Measurements from ENCODE around the gene SMIM13. TPM values are rescaled to one million over a fixed set of nuclear protein-coding genes. Genes with fewer than 3 reads are reported as not detected.

Gene SMIM13
- total RNA-seq, 2 experiments from 2014 or later: 3.0 to 4.6 TPM

DNA sequence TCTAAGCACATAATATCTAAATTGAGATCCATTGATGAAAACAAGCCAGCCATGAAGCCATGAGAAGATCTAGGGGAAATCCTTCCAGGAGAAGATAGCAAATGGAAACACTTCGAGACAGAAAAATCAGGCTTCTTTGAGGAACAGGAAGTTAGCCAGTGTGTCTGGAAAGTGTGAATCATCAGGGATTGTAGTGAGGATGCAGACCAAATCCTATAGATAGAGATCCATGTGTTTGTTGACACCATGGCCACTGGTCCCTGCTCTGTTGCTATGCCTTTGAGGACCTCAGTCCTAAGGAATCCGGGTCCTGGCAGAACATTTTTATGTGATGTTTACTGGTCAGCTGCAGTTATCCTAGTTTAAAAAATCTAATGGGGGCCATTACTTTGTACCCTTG is 42.9 kb upstream of the SMIM13 start:
- no peaks in the 10 kb centered on the region for H3K36me3 ChIP-seq (ENCODE audit: insufficient read depth, low read length)
- H3K27ac ChIP-seq (ENCODE audit: low read depth in 1 of 2, low read length in 2 of 2): no peak overlapping the region
- ChIA-PET POLR2A (no interaction called here), CTCF (no interaction called here)
- intact Hi-C loops (cut with DNase I, micrococcal nuclease): no loop called here
- H3K9me3 ChIP-seq (ENCODE audit: control insufficient read depth in 1 of 2, insufficient read depth in 1 of 2, low read length in 2 of 2): no peaks in the 10 kb centered on the region
- Mint-ChIP-seq H3K36me3 (ENCODE audit: low read depth) (no peaks in the 10 kb centered on the region), H3K27ac (no peak overlapping the region), H3K27me3 (peaks cover 76% of the 10 kb centered on the region), H3K9me3 (no peaks in the 10 kb centered on the region), H3K4me1 (ENCODE audit: low read depth) (no peaks in the 10 kb centered on the region), H3K4me3 (no peak overlapping the region)
- no peak for ATAC-seq (ENCODE audit: poor library complexity)
- DNase-seq: no peak
- no peak overlapping the region for H3K4me3 ChIP-seq (ENCODE audit: low read length)
- H3K27me3 ChIP-seq (ENCODE audit: control insufficient read depth in 1 of 2, insufficient read depth in 2 of 2, low read length in 2 of 2): peaks cover 12 to 31% of the 10 kb centered on the region in 2 experiments
- H3K4me1 ChIP-seq (ENCODE audit: insufficient read depth, low read length): no peaks in the 10 kb centered on the region
- TF ChIP-seq, protein P1, sequence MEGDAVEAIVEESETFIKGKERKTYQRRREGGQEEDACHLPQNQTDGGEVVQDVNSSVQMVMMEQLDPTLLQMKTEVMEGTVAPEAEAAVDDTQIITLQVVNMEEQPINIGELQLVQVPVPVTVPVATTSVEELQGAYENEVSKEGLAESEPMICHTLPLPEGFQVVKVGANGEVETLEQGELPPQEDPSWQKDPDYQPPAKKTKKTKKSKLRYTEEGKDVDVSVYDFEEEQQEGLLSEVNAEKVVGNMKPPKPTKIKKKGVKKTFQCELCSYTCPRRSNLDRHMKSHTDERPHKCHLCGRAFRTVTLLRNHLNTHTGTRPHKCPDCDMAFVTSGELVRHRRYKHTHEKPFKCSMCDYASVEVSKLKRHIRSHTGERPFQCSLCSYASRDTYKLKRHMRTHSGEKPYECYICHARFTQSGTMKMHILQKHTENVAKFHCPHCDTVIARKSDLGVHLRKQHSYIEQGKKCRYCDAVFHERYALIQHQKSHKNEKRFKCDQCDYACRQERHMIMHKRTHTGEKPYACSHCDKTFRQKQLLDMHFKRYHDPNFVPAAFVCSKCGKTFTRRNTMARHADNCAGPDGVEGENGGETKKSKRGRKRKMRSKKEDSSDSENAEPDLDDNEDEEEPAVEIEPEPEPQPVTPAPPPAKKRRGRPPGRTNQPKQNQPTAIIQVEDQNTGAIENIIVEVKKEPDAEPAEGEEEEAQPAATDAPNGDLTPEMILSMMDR (IDR thresholded peaks at IDR 0.05): no peak

DNA sequence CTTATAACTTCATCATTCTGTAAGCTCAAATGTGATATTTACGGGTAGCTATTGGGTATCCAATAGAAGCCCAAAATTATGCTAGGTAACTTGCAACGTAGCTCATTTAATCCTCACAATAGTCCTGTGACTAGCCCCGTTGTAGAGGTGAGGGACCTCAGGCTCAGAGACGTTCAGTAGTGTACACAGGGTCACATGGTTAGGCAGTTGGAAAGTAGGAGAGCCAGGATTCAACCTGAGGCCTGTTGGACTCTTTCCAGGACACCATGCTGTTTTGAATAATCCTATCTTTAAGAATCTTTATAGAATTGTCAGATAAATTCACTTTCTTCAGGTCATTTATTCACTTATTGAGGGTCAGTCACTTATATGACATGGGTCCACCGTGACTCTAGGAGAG is 40.3 kb upstream of the SMIM13 start:
- Histone ChIP-seq H3K4me1 (ENCODE audit: insufficient read depth, low read length) (no peaks in the 10 kb centered on the region), H3K27me3 (ENCODE audit: control insufficient read depth in 1 of 2, insufficient read depth in 2 of 2, low read length in 2 of 2) (peaks cover 4 to 14% of the 10 kb centered on the region in 2 experiments), H3K36me3 (ENCODE audit: insufficient read depth, low read length) (no peaks in the 10 kb centered on the region), H3K27ac (ENCODE audit: low read depth in 1 of 2, low read length in 2 of 2) (no peak overlapping the region), H3K4me3 (ENCODE audit: low read length) (no peak overlapping the region), H3K9me3 (ENCODE audit: control insufficient read depth in 1 of 2, insufficient read depth in 1 of 2, low read length in 2 of 2) (no peaks in the 10 kb centered on the region)
- ChIA-PET POLR2A (no interaction called here), CTCF (no interaction called here)
- H3K4me3 Mint-ChIP-seq: no peak overlapping the region
- DNase-seq (no peak), ATAC-seq (ENCODE audit: poor library complexity) (no peak)
- intact Hi-C loops (cut with DNase I, micrococcal nuclease): no loop called here
- H3K9me3 Mint-ChIP-seq: no peaks in the 10 kb centered on the region
- peaks cover 55% of the 10 kb centered on the region for H3K27me3 Mint-ChIP-seq
- H3K36me3 Mint-ChIP-seq (ENCODE audit: low read depth): no peaks in the 10 kb centered on the region
- no peak overlapping the region for H3K27ac Mint-ChIP-seq
- TF ChIP-seq, protein P1 (IDR thresholded peaks at IDR 0.05): no peak
- no peaks in the 10 kb centered on the region for H3K4me1 Mint-ChIP-seq (ENCODE audit: low read depth)

DNA sequence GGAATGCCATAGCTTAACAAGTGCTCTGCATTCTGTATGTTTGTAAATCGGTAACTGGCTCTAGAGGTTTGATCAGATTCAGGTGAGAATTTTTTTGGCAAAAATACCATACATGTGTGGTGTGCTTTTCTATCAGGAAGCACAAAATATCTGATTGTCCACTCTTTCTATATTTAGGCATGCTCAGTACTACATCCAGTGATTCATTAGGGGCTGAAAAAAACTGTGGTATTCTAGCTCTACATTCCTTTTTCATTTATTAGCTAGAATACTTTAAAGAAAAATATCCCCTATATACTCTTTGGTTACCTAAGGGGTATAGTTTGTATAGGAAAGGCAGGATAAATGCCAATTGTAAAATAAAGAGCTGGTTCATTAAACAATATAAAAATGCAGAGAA is 38.9 kb upstream of the SMIM13 start:
- Histone ChIP-seq H3K4me1 (ENCODE audit: insufficient read depth, low read length) (no peaks in the 10 kb centered on the region), H3K4me3 (ENCODE audit: low read length) (no peak overlapping the region), H3K27ac (ENCODE audit: low read depth in 1 of 2, low read length in 2 of 2) (no peak overlapping the region), H3K36me3 (ENCODE audit: insufficient read depth, low read length) (no peaks in the 10 kb centered on the region), H3K9me3 (ENCODE audit: control insufficient read depth in 1 of 2, insufficient read depth in 1 of 2, low read length in 2 of 2) (no peaks in the 10 kb centered on the region), H3K27me3 (ENCODE audit: control insufficient read depth in 1 of 2, insufficient read depth in 2 of 2, low read length in 2 of 2) (peaks cover 4 to 6% of the 10 kb centered on the region in 2 experiments)
- no peak overlapping the region for H3K27ac Mint-ChIP-seq
- POLR2A ChIA-PET: interaction anchor here (0.6 kb wide), 1 partner anchor 20 kb away, joined by 3 read pairs; no protein-coding TSS in a partner anchor
- CTCF ChIA-PET: interaction anchor here (1.6 kb wide), 1 partner anchor 12 kb away, joined by 4 read pairs; no protein-coding TSS in a partner anchor
- intact Hi-C loops (cut with DNase I, micrococcal nuclease): no loop called here
- TF ChIP-seq, protein P1 (IDR thresholded peaks at IDR 0.05): no peak
- H3K4me3 Mint-ChIP-seq: no peak overlapping the region
- ATAC-seq (ENCODE audit: poor library complexity) (no peak), DNase-seq (no peak)
- no peaks in the 10 kb centered on the region for H3K4me1 Mint-ChIP-seq (ENCODE audit: low read depth)
- H3K27me3 Mint-ChIP-seq: peaks cover 40% of the 10 kb centered on the region
- no peaks in the 10 kb centered on the region for H3K9me3 Mint-ChIP-seq
- no peaks in the 10 kb centered on the region for H3K36me3 Mint-ChIP-seq (ENCODE audit: low read depth)
